ENCODE data around the gene CPNE9. TPM values are rescaled to one million over a fixed set of nuclear protein-coding genes. Genes with fewer than 3 reads are reported as not detected.

The CPNE9 gene
- total and polyA plus RNA-seq, 2 experiments from 2014 or later: not detected

DNA sequence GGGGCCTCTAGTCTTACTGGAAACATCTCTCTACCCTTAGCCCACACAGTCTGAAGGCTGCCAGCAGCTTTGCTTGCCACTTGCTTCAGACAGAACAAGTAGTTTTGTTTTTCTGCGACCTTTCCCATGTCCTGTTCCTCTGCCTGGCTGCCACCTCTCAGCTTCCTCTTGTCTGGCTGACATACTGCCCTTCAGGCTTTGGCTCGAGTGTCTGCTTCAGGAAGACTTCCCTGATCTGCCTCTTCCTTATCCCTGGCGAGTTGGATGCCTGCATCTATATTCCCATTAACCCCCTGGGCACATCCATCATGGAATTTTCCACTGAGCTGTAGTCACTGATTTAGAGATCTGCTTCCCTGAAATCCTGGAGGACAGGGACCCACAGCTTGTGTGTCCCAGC lies 25.1 kb upstream of the CPNE9 start:
- H3K36me3 ChIP-seq (replicated peaks; ENCODE audit: insufficient read depth, low read depth): no peaks in the 10 kb centered on the region
- no peak overlapping the region for H2AFZ ChIP-seq
- no peak for DNase-seq (ENCODE audit: low spot score)
- no peaks in the 10 kb centered on the region for H4K20me1 ChIP-seq (ENCODE audit: insufficient read depth, poor library complexity, severe bottlenecking)
- no peaks in the 10 kb centered on the region for H3K27me3 ChIP-seq
- no peak for TF ChIP-seq EZH2 (IDR thresholded peaks at IDR 0.05; ENCODE audit: borderline replicate concordance)
- no peak for TF ChIP-seq EZH2phosphoT487 (IDR thresholded peaks at IDR 0.05; ENCODE audit: low read depth, severe bottlenecking, unreplicated experiment)
- TF ChIP-seq, protein P1, sequence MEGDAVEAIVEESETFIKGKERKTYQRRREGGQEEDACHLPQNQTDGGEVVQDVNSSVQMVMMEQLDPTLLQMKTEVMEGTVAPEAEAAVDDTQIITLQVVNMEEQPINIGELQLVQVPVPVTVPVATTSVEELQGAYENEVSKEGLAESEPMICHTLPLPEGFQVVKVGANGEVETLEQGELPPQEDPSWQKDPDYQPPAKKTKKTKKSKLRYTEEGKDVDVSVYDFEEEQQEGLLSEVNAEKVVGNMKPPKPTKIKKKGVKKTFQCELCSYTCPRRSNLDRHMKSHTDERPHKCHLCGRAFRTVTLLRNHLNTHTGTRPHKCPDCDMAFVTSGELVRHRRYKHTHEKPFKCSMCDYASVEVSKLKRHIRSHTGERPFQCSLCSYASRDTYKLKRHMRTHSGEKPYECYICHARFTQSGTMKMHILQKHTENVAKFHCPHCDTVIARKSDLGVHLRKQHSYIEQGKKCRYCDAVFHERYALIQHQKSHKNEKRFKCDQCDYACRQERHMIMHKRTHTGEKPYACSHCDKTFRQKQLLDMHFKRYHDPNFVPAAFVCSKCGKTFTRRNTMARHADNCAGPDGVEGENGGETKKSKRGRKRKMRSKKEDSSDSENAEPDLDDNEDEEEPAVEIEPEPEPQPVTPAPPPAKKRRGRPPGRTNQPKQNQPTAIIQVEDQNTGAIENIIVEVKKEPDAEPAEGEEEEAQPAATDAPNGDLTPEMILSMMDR (IDR thresholded peaks at IDR 0.05; ENCODE audit: poor library complexity): no peak
- peaks cover 5% of the 10 kb centered on the region for H3K4me1 ChIP-seq (ENCODE audit: insufficient read depth)
- H3K4me2 ChIP-seq: no peak overlapping the region
- H3K9me2 ChIP-seq (replicated peaks; ENCODE audit: insufficient read depth): no peaks in the 10 kb centered on the region
- no peaks in the 10 kb centered on the region for H3K79me2 ChIP-seq
- 88% methylated on average over 3 of the region's 3 CpGs for WGBS (ENCODE audit: low lambda C conversion rate, missing lambda C conversion rate)
- no peaks in the 10 kb centered on the region for H3K9me3 ChIP-seq (ENCODE audit: low read depth)
- H3K4me3 ChIP-seq: no peak overlapping the region
- H3K27ac ChIP-seq: no peak overlapping the region

DNA sequence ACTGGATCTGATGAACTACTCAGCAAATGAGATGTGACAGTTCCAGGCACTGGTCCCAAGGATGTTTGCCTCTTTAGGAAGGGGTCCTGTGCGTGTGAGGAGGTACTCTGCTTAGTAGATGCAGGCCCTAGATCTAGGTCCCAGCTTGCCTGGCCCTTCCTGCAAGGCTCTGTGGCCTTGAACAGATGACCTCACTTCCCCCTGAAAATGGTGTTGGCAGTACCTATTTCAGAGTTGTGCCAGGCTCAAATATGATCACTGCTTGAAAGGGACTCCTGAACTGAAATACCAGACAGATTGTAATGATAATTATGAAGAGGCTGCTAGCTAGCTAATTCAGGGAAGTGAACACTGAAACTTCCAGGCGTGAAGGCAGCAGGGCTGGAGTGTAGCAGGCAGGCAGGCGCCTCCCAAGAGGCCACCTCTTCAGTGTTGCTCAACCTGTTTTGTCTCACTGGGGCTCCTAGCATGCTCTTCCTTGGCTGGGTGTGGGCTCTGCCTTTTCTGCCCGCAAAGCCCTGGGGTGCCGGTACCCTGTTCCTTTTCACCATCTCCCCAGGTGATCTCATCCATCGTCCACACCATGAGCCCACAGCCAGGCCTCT lies 24.1 kb upstream of the CPNE9 start:
- Histone ChIP-seq H3K36me3 (replicated peaks; ENCODE audit: insufficient read depth, low read depth) (no peaks in the 10 kb centered on the region), H3K27ac (no peak overlapping the region), H3K4me1 (ENCODE audit: insufficient read depth) (peaks cover 5% of the 10 kb centered on the region), H3K79me2 (no peaks in the 10 kb centered on the region), H3K9me3 (ENCODE audit: low read depth) (no peaks in the 10 kb centered on the region), H4K20me1 (ENCODE audit: insufficient read depth, poor library complexity, severe bottlenecking) (no peaks in the 10 kb centered on the region), H2AFZ (no peak overlapping the region), H3K4me2 (no peak overlapping the region), H3K27me3 (no peaks in the 10 kb centered on the region), H3K9me2 (replicated peaks; ENCODE audit: insufficient read depth) (no peaks in the 10 kb centered on the region), H3K4me3 (no peak overlapping the region)
- WGBS (ENCODE audit: low lambda C conversion rate, missing lambda C conversion rate): 94% methylated on average over 6 of the region's 6 CpGs
- DNase-seq (ENCODE audit: low spot score): no peak
- TF ChIP-seq, protein P1 (IDR thresholded peaks at IDR 0.05; ENCODE audit: poor library complexity): no peak
- no peak for TF ChIP-seq EZH2 (IDR thresholded peaks at IDR 0.05; ENCODE audit: borderline replicate concordance)
- no peak for TF ChIP-seq EZH2phosphoT487 (IDR thresholded peaks at IDR 0.05; ENCODE audit: low read depth, severe bottlenecking, unreplicated experiment)

DNA sequence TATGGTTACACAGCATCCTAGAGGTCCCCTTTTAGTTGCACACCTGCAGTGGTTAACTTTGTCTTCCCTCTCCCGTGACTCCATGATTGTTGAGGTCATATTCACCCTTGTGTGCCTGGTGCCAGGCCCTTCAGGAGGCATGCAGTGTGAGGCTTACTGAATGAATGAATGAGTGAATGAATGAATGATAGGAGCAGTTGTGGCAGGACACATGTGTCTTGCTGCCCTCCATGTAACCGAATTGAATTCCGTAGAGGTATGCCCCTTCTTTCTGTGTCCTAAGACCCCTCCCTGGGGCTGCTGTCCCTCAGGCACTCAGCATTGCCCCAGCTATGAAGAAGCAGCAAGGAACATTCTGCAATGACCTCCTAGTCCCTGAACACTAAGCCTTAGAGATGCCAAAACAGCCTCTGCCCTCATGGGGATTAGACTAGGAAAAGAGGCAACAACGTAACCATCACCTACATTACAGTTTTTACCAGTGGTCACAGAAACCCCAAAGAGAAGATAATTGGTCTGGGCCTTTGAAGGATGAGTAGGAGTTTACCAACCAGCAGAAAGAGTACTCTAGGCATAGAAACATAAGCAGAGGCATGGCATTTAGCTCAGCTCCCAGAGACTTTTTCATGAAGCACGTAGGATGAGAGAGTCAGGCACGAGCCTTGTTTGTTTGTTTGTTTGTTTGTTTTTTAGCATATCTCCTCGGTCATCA lies 22.5 kb upstream of the CPNE9 start:
- Histone ChIP-seq H3K79me2 (no peaks in the 10 kb centered on the region), H3K4me3 (no peak overlapping the region), H3K9me3 (ENCODE audit: low read depth) (no peaks in the 10 kb centered on the region), H2AFZ (no peak overlapping the region), H4K20me1 (ENCODE audit: insufficient read depth, poor library complexity, severe bottlenecking) (no peaks in the 10 kb centered on the region), H3K4me2 (peak overlapping the region; percentile 15), H3K9me2 (replicated peaks; ENCODE audit: insufficient read depth) (no peaks in the 10 kb centered on the region), H3K36me3 (replicated peaks; ENCODE audit: insufficient read depth, low read depth) (no peaks in the 10 kb centered on the region), H3K27ac (peak overlapping the region; percentile 73), H3K27me3 (no peaks in the 10 kb centered on the region), H3K4me1 (ENCODE audit: insufficient read depth) (peaks cover 5% of the 10 kb centered on the region)
- no peak for DNase-seq (ENCODE audit: low spot score)
- WGBS (ENCODE audit: low lambda C conversion rate, missing lambda C conversion rate): 87% methylated on average over 7 of the region's 7 CpGs
- TF ChIP-seq, protein P1 (IDR thresholded peaks at IDR 0.05; ENCODE audit: poor library complexity): no peak
- TF ChIP-seq EZH2phosphoT487 (IDR thresholded peaks at IDR 0.05; ENCODE audit: low read depth, severe bottlenecking, unreplicated experiment): no peak
- TF ChIP-seq EZH2 (IDR thresholded peaks at IDR 0.05; ENCODE audit: borderline replicate concordance): no peak

Data from hepatocyte (in vitro differentiated cells).